NT2/D1 (cell line): ENCODE measurements around the gene UCP2.

ENCODE experiments used
- DNase-seq: peaks from one replicate; pipeline ENCODE4 v3.0.0-alpha.2; 2011; ENCODE audit warnings: low read depth, low spot score
- H3K27me3 ChIP-seq: 2 replicates; pipeline ENCODE4 v1.6.0; 2011; ENCODE audit warnings: mild to moderate bottlenecking; ENCODE audit not compliant: insufficient read length, insufficient read depth
- H3K36me3 ChIP-seq: 2 replicates; pipeline ENCODE4 v1.6.1; 2011; ENCODE audit warnings: mild to moderate bottlenecking, low read length, mixed read lengths; ENCODE audit not compliant: insufficient read depth, insufficient read length
- H3K4me1 ChIP-seq: 2 replicates; pipeline ENCODE4 v1.5.1; 2011; ENCODE audit not compliant: insufficient read depth, insufficient read length
- H3K4me3 ChIP-seq: 2 replicates; pipeline ENCODE4 v1.5.1; 2011; ENCODE audit warnings: low read depth; ENCODE audit not compliant: insufficient read length
- H3K9ac ChIP-seq: 2 replicates; pipeline ENCODE4 v1.6.0; 2011; ENCODE audit warnings: low read depth; ENCODE audit not compliant: insufficient read length
- H3K9me3 ChIP-seq: 2 replicates; pipeline ENCODE4 v1.5.1; 2011; ENCODE audit warnings: mild to moderate bottlenecking, low read length; ENCODE audit not compliant: insufficient read depth
- SUZ12 ChIP-seq: IDR thresholded peaks from 2 replicates; pipeline ENCODE4 v1.6.1; 2011; ENCODE audit not compliant: insufficient read length, insufficient read depth; ENCODE audit errors: extremely low read depth
- YY1 ChIP-seq: IDR thresholded peaks from 2 replicates; pipeline ENCODE4 v1.6.1; 2011; ENCODE audit not compliant: insufficient read length, insufficient read depth
- ZNF274 ChIP-seq: IDR thresholded peaks from 2 replicates; pipeline ENCODE4 v1.6.1; 2011; ENCODE audit warnings: mild to moderate bottlenecking, low read depth, low read length

UCP2 gene

GRCh38 chr11:73976451-73977151 is 6.0 kb downstream of the UCP2 start:
- Histone ChIP-seq H3K9me3 (no peaks in the 10 kb centered on the region), H3K27me3 (no peaks in the 10 kb centered on the region), H3K36me3 (peaks cover 80% of the 10 kb centered on the region), H3K4me1 (peaks cover 13% of the 10 kb centered on the region), H3K9ac (no peak overlapping the region), H3K4me3 (no peak overlapping the region)
- TF ChIP-seq ZNF274 (no peak), SUZ12 (no peak), YY1 (no peak)
- no peak for DNase-seq

DNA sequence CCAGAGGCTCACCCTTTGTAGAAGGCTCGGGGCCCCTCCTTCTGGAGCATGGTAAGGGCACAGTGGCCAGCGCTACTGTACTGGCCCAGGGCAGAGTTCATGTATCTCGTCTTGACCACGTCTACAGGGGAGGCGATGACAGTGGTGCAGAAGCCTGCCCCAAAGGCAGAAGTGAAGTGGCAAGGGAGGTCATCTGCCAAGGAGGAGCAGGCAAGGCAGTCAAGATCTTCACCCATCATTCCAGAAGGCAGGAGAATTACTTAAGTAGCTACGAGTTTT is 7.2 kb downstream of the UCP2 start:
- DNase-seq, result no peak
- Histone ChIP-seq H3K27me3 (no peaks in the 10 kb centered on the region), H3K36me3 (peaks cover 69% of the 10 kb centered on the region), H3K4me1 (peaks cover 3% of the 10 kb centered on the region), H3K4me3 (no peak overlapping the region), H3K9me3 (no peaks in the 10 kb centered on the region), H3K9ac (no peak overlapping the region)
- TF ChIP-seq SUZ12 (no peak), YY1 (no peak), ZNF274 (no peak)

DNA sequence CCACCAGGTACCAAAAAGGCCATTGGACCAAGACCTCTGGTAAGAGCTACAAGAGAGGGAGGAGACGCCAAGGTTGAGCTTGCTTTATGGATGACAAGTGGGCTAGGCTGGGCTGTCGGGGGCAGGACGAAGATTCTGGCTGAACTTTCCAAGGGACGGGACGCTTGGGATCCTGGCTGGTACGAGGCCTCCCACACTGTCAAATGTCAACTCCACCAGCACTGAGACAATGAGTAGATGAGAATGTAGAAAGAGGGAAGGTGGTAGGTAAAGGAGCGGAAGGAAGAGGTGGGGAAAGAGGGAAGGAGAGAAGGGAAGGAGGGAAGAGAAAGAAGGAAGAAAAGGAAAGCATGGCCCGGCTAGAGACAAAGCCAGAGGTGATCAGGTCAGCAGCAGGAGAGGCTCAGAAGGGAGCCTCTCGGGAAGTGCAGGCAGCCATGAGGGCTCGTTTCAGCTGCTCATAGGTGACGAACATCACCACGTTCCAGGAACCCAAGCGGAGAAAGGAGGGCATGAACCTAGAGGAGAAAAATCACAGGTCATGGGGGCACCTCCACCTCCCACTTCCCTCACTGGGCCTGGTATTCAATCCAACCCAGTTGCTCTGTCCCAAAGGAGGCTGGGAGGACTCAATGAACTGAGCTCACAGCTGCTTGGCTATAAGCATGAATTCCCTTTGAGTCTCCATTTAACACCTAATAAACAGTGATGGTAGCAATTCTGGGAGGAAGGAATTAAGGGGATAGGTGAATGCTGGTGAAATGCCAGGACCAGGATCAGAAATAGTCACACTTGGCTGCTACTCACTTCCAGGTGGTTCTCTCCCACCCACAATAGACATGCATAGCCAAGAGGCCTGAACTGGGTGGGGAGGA is 7.8 kb downstream of the UCP2 start:
- H3K36me3 ChIP-seq, result peaks cover 63% of the 10 kb centered on the region
- no peak overlapping the region for H3K4me3 ChIP-seq
- H3K9ac ChIP-seq, result no peak overlapping the region
- H3K4me1 ChIP-seq, result peaks cover 2% of the 10 kb centered on the region
- no peaks in the 10 kb centered on the region for H3K9me3 ChIP-seq
- H3K27me3 ChIP-seq, result no peaks in the 10 kb centered on the region
- TF ChIP-seq ZNF274 (no peak), YY1 (no peak), SUZ12 (no peak)
- no peak for DNase-seq

- Histone ChIP-seq H3K36me3 (peaks cover 44% of the 10 kb centered on the region), H3K4me3 (no peak overlapping the region), H3K4me1 (peaks cover 2% of the 10 kb centered on the region), H3K9me3 (no peaks in the 10 kb centered on the region), H3K9ac (no peak overlapping the region), H3K27me3 (no peaks in the 10 kb centered on the region)
- no peak for DNase-seq
- TF ChIP-seq ZNF274 (no peak), SUZ12 (no peak), YY1 (no peak)
Measured at GRCh38 chr11:73972620-73973449, 9.8 kb downstream of the UCP2 start.

DNA sequence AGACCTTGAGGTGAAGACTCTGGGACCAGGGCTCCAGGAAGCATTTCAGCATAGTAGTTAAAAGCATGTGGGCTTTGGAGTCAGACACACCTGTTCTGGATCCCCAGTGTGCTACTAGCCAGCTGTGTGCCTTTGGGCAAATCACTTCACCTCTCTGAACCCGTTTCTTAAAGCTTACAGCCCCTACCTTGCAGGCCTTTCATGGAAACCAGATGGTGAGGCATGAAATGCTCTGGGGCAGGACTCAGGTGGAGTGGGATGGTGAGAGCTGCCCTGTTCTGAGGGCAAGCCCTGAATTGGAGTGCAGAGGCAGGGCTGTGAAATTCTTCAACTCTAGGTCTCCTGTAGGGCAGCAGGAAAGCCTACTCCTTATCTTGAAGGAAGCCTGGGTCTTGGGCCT is 10.5 kb downstream of the UCP2 start:
- Histone ChIP-seq H3K4me1 (peaks cover 2% of the 10 kb centered on the region), H3K36me3 (peaks cover 38% of the 10 kb centered on the region), H3K27me3 (no peaks in the 10 kb centered on the region), H3K4me3 (no peak overlapping the region), H3K9ac (no peak overlapping the region), H3K9me3 (no peaks in the 10 kb centered on the region)
- no peak for TF ChIP-seq YY1
- no peak for TF ChIP-seq ZNF274
- TF ChIP-seq SUZ12, result no peak
- DNase-seq, result no peak

GRCh38 chr11:73971175-73971719 is 11.4 kb downstream of the UCP2 start:
- DNase-seq, result no peak
- TF ChIP-seq YY1 (no peak), ZNF274 (no peak), SUZ12 (no peak)
- Histone ChIP-seq H3K4me1 (peaks cover 2% of the 10 kb centered on the region), H3K4me3 (no peak overlapping the region), H3K36me3 (peaks cover 29% of the 10 kb centered on the region), H3K9ac (no peak overlapping the region), H3K27me3 (no peaks in the 10 kb centered on the region), H3K9me3 (no peaks in the 10 kb centered on the region)
